ENCODE results near the gene CCDC88B. TPM values are rescaled to one million over a fixed set of nuclear protein-coding genes. Genes with fewer than 3 reads are reported as not detected.
"Not testable (repeated sequence)": the region's sequence is repeated elsewhere in the genome, so short reads cannot be mapped to it uniquely, and the experiment has no call there.

The CCDC88B gene
- total RNA-seq, 1 donor from 2014 or later = 119 TPM

DNA sequence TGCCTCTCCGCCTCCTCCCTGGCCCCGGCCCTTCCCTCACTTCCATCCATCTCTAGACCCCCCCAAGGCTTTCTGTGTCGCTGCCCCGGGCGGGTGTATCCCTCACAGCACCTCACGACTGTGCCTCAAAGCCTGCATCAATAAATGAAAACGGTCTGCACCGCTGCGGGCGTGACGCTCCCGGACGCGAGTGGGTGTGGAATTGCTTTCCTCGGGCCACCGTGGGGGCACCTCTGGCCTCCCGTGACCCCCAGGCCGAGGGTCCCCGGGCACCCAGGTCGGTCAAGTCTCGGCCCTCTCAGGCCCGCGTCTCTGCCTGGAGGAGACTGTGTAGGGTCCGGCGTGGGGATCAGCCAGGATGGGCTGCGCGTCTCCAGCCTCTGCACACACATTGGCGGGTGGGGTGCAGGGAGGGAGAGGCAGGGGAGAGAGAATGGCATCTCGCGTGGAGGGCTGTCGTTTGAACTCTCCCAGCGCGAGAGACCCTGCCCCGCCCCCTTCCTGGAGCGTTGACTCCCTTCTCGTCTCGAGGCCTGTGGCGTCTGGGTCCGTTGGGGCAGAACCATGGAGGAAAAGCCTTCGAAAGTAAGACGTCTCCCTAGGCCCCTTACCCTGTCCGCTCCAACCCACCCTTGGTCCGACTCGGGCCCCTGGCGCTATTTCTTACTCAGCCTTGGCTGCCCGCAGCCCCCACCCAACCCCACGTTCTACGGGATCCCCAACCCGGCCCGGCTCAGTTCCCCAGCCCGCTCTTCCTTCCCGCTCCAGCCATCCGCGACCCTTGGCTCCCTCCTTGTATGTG lies 40.0 kb upstream of the CCDC88B start, which contains the start of gene CATSPERZ:
Gene CATSPERZ, plus strand, starts transcription at position 512 of the 802 bp plus-strand sequence. Its CDS starts 53 bp downstream, at position 565.
- Mint-ChIP-seq H3K27ac (peak within 1 kb of the TSS; percentile 8), H3K4me1 (peaks cover 22% of the 10 kb centered on the region), H3K36me3 (ENCODE audit: low read depth) (peaks cover 2% of the 10 kb centered on the region), H3K4me3 (peak within 1 kb of the TSS; percentile 76), H3K9me3 (no peaks in the 10 kb centered on the region), H3K27me3 (peaks cover 56% of the 10 kb centered on the region)
- intact Hi-C loops (cut with micrococcal nuclease) = loop anchor here (1.0 to 10.0 kb wide), 4 partner anchors 8 to 325 kb away; partner anchors contain the start of gene COX8A
- DNase-seq = peak; percentile 74

DNA sequence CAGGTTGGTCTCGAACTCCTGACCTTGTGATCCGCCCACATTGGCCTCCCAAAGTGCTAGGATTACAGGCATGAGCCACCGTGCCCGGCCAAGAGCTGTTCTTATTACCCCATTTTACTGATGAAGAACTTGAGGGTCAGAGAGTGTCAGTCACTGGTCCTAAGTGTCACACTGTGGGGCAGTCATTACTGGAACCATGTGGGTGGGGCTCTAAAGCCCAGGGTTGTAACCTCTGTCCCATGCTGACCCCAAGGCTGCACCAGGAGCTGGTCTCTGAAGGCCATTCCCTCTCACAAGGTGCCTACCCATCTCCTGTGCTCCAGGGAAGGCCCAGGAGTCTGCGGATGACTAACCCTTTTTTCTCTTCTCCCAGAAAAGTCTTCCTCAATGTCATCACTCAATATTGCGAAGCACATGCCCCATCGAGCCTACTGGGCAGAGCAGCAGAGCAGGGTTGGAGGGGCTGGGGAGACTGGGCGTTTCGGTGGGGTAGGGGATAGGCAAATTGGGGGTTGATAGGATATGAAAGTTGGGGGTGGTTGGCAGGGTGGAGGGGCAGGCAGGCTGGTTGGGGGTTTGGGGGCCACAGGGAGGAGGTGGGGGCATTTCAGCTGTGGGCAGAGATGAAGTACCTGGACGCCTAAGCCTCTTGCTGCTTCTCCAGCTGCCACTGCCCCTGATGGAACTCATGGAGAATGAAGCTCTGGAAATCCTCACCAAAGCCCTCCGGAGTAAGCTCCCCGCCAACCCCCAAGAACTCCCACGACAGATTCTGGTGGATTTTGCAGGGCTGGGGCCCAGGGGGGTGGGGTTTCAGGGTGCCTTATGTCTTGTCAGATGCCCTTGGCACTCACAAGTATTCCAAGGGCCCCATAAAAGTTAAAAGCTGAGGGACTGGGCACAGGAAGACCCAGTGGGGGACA lies 36.6 kb upstream of the CCDC88B start:
- peaks cover 26% of the 10 kb centered on the region for H3K4me1 Mint-ChIP-seq
- DNase-seq = no peak

DNA sequence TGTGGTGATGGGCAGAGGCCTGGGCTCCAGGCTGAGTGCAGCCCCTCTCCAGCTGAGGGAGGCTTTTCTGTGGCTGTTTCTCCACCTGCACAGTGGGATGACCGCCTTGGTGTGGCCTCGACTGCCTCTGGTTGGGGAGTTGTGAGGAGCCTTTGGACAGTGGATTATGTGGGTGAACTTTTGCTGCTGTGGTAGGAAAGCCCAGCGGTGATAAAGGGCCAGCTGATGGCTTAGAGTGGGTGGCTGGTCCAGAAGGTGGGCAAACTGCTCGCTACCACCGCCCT lies 36.0 kb upstream of the CCDC88B start:
- H3K4me1 Mint-ChIP-seq = peaks cover 26% of the 10 kb centered on the region

More for the DNA sequence above, 36.6 kb upstream of the CCDC88B start:
- no peaks in the 10 kb centered on the region for H3K9me3 Mint-ChIP-seq
- intact Hi-C loops (cut with micrococcal nuclease) = loop anchor here (1.0 to 10.0 kb wide), 5 partner anchors 18 to 329 kb away; partner anchors contain the start of genes CCDC88B, COX8A, GPR137 and NUDT22
- peak overlapping the region; percentile 37 for H3K27ac Mint-ChIP-seq
- H3K36me3 Mint-ChIP-seq (ENCODE audit: low read depth) = peaks cover 15% of the 10 kb centered on the region
- H3K27me3 Mint-ChIP-seq = peaks cover 24% of the 10 kb centered on the region
- H3K4me3 Mint-ChIP-seq = peak overlapping the region; percentile 89

DNA sequence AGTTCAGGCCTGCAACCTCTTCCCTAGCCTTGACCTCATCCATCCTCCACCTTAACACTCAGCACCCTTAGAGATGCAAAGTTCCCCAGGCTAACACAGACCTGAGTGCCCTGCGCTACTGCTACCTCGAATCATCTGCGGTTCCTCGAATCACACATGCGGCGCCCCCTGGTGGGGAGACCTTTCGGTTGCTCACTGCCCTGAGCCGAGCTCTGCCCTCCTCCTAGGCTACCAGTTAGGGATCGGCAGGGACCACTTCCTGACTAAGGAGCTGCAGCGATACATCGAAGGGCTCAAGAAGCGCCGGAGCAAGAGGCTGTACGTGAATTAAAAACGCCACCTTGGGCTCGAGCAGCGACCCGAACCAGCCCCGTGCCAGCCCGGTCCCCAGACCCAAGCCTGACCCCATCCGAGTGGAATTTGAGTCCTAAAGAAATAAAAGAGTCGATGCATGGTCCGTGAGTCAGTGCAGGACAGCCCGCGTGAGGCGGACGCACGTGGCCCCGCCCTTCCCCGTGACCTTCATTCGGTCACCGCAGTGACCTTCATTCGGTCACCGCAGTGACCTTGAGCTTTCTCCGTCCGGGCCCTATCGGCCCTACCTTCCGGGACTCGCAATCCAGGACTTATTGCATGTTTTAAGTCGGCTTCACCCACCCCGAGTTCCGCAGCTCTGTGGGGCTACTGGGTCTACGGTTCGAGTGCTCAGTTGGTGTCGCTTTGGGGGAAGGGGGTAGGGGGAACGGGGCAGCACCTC lies 35.5 kb upstream of the CCDC88B start:
- peak overlapping the region; percentile 99 for H3K27ac Mint-ChIP-seq
- peaks cover 15% of the 10 kb centered on the region for H3K36me3 Mint-ChIP-seq (ENCODE audit: low read depth)
- H3K4me1 Mint-ChIP-seq = peaks cover 26% of the 10 kb centered on the region
- H3K4me3 Mint-ChIP-seq = peak overlapping the region; percentile 89
- intact Hi-C loops (cut with micrococcal nuclease) = loop anchor here (1.0 to 10.0 kb wide), 11 partner anchors 13 to 473 kb away; partner anchors contain the start of genes CCDC88B, COX8A, FERMT3 and GPR137
- no peaks in the 10 kb centered on the region for H3K9me3 Mint-ChIP-seq
- DNase-seq = peak; percentile 98
- H3K27me3 Mint-ChIP-seq = peaks cover 17% of the 10 kb centered on the region

More for the DNA sequence above, 36.0 kb upstream of the CCDC88B start:
- intact Hi-C loops (cut with micrococcal nuclease) = loop anchor here (1.0 to 10.0 kb wide), 5 partner anchors 19 to 329 kb away; partner anchors contain the start of genes CCDC88B, COX8A, GPR137 and NUDT22
- Mint-ChIP-seq H3K27ac (peak overlapping the region; percentile 99), H3K4me3 (peak overlapping the region; percentile 89), H3K36me3 (ENCODE audit: low read depth) (peaks cover 15% of the 10 kb centered on the region), H3K27me3 (peaks cover 19% of the 10 kb centered on the region), H3K9me3 (no peaks in the 10 kb centered on the region)
- no peak for DNase-seq

DNA sequence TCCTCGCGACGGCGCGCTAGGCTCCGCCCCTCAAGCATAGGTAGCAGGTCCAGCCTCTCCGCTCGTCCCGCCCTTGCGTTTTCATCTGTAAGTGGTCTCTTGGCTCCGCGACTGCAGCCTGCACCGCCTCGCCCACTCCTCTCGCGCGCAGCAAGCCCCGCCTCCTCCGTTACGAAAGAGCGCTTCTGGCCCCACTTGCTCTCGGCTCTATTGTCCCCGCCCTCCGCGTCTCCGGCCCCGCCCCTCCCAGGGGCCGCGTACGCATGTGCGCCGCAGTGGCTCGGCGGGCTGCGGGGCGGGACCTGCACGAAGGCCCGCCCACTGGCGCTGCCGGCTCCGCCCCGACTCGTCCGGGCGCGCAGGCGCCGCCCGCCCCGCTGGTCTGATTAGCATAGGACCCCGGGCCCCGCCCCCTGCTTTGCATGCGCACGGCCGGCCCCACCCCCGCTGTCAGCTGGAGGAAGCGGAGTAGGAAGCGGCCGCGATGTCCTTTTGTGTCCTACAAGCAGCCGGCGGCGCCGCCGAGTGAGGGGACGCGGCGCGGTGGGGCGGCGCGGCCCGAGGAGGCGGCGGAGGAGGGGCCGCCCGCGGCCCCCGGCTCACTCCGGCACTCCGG lies 34.8 kb upstream of the CCDC88B start, which contains the start of gene ESRRA:
Gene ESRRA, plus strand, starts transcription at position 450 of the 616 bp plus-strand sequence. CDS start 1,656 bp downstream, outside the sequence.
- peak within 1 kb of the TSS; percentile 94 for H3K4me3 Mint-ChIP-seq
- H3K9me3 Mint-ChIP-seq = no peaks in the 10 kb centered on the region
- H3K27ac Mint-ChIP-seq = peak within 1 kb of the TSS; percentile 99
- peak; percentile 100 for DNase-seq
- H3K4me1 Mint-ChIP-seq = peaks cover 26% of the 10 kb centered on the region
- intact Hi-C loops (cut with micrococcal nuclease) = loop anchor here (1.0 to 10.0 kb wide), 9 partner anchors 12 to 472 kb away; partner anchors contain the start of genes CCDC88B, COX8A, FERMT3 and NUDT22
- H3K27me3 Mint-ChIP-seq = peaks cover 12% of the 10 kb centered on the region
- peaks cover 17% of the 10 kb centered on the region for H3K36me3 Mint-ChIP-seq (ENCODE audit: low read depth)

DNA sequence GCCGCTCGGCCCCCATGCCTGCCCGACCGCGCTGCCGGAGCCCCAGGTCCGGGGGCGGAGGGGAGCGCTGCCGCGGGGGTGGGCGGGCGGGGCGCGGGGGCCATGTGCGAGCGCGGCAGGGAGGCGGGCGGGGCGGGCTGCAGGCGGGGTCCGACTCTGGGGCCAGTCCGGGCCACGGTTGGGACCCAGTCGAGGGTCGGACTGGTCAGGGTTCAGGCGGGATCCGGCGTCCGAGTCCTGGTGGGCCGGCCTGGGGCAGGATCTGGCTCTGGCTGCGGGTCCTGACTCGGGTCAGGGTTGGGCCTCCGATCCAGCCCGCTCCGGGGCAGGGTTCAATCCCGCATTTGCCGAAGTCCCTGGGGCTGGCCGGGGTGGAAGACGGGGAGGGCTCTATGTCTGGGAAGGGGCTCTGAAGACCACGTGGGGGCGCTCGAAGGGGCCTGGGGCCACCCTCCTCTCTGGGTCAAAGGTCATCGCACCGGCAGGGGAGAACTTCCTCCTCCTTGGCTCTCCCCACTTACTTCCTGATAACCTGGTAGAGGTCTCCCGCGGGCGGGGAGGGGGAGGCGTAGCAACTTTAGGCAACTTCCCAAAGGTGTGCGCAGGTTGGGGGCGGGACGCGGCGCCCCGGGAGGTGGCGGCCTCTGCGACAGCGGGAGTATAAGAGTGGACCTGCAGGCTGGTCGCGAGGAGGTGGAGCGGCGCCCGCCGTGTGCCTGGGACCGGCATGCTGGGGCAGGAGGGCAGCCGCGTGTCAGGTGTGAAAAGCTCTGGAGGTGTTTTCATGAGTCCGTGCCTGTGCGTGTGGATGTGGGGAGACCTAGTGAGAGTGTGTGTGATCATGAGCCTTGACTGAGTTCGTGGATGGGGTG lies 34.1 kb upstream of the CCDC88B start:
- peak overlapping the region; percentile 94 for H3K4me3 Mint-ChIP-seq
- no peaks in the 10 kb centered on the region for H3K9me3 Mint-ChIP-seq
- intact Hi-C loops (cut with micrococcal nuclease) = loop anchor here (1.0 to 10.0 kb wide), 9 partner anchors 11 to 471 kb away; partner anchors contain the start of genes CCDC88B, COX8A, FERMT3 and NUDT22
- peaks cover 22% of the 10 kb centered on the region for H3K4me1 Mint-ChIP-seq
- peak overlapping the region; percentile 88 for H3K27ac Mint-ChIP-seq
- peak; percentile 92 for DNase-seq
- peaks cover 5% of the 10 kb centered on the region for H3K27me3 Mint-ChIP-seq
- peaks cover 19% of the 10 kb centered on the region for H3K36me3 Mint-ChIP-seq (ENCODE audit: low read depth)

DNA sequence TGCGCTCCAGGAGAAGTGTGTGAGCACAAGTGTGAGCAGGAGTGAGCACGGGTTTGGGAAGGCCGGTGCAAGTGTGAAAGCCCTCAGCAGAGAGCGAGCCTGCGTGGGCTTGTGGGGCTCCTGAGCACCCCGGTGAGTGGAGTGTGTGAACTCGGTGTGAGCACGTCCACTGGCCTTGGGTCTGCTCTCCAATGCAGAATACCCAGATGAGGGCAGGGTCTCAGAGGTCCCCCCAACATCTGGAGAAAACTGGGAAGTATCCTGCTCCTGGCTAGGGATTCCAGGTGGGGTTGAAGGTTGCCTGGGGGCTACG lies 33.5 kb upstream of the CCDC88B start:
- Mint-ChIP-seq H3K36me3 (ENCODE audit: low read depth) (peaks cover 21% of the 10 kb centered on the region), H3K27me3 (peaks cover 2% of the 10 kb centered on the region), H3K27ac (peak overlapping the region; percentile 88), H3K4me3 (peak overlapping the region; percentile 94), H3K9me3 (no peaks in the 10 kb centered on the region), H3K4me1 (peaks cover 23% of the 10 kb centered on the region)
- intact Hi-C loops (cut with micrococcal nuclease) = loop anchor here (5.0 to 10.0 kb wide), 3 partner anchors 119 to 471 kb away; partner anchors contain the start of genes COX8A, SF1 and STIP1
- DNase-seq = no peak

DNA sequence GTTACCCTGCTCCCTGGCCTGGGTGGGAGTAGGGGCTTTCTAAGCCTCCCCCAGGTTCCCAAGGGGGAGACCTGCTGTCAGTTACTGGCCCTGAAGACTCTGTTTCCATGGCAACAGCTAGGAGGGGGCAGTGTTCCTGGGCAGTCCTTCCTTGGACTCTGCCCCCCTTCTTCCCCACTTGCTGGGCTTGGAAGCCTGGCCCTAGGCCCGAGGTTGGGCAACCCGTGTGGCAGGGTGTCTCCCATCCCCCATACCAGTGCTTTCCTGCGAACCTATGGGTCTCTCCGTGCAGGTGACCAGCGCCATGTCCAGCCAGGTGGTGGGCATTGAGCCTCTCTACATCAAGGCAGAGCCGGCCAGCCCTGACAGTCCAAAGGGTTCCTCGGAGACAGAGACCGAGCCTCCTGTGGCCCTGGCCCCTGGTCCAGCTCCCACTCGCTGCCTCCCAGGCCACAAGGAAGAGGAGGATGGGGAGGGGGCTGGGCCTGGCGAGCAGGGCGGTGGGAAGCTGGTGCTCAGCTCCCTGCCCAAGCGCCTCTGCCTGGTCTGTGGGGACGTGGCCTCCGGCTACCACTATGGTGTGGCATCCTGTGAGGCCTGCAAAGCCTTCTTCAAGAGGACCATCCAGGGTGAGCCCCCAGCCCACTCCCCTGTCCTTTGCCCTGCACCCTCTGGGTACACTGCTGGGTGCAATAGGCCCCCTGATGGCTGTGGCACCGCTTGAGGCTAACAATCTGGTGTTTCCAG lies 33.0 kb upstream of the CCDC88B start:
- Mint-ChIP-seq H3K36me3 (ENCODE audit: low read depth) (peaks cover 21% of the 10 kb centered on the region), H3K27ac (peak overlapping the region; percentile 88), H3K27me3 (no peaks in the 10 kb centered on the region), H3K4me3 (peak overlapping the region; percentile 94), H3K9me3 (no peaks in the 10 kb centered on the region), H3K4me1 (peaks cover 23% of the 10 kb centered on the region)
- no peak for DNase-seq
- intact Hi-C loops (cut with micrococcal nuclease) = loop anchor here (5.0 to 10.0 kb wide), 3 partner anchors 120 to 470 kb away; partner anchors contain the start of genes COX8A, SF1 and STIP1

DNA sequence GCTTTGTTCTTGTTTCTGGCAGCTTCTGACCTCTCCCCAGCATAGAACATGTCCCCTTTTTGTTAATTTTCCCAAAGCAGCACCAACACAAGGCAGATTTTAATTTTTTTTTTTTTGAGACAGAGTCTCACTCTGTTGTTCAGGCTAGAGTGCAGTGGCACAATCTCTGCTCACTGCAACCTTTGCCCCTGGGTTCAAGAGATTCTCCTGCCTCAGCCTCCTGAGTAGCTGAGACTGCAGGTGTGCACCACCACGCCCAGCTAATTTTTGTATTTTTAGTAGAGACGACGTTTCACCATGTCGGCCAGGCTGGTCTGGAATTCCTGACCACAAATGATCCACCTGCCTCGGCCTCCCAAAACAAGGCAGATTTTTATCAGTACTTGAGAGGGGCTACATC lies 32.2 kb upstream of the CCDC88B start:
- intact Hi-C loops (cut with micrococcal nuclease) = loop anchor here (5.0 to 10.0 kb wide), 3 partner anchors 120 to 470 kb away; partner anchors contain the start of genes COX8A, SF1 and STIP1
- H3K27me3 Mint-ChIP-seq, H3K9me3 Mint-ChIP-seq, DNase-seq: not testable (repeated sequence)
- Mint-ChIP-seq H3K36me3 (ENCODE audit: low read depth) (peaks cover 28% of the 10 kb centered on the region), H3K27ac (peak overlapping the region; percentile 9), H3K4me3 (peak overlapping the region; percentile 94), H3K4me1 (peaks cover 27% of the 10 kb centered on the region)

DNA sequence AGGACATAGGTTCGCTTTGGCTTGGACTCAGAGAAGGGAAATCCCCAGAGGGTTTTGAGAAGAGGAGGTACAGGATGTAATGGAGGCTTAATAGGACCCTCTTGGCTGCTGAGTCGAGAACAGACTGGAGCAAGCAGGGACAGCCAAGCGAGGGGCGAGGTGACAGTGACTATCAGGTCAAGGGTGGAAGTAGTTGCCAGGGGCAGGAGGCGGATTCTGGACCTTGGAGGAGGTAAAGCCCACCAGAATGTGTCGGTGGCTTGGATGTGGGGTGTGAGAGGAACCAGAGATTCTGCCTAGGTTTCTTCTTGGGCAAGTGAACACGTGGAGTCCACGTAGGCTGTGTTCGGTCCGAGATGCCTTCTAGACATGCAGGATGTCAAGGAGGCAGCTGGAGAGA lies 27.1 kb upstream of the CCDC88B start:
- peaks cover 43% of the 10 kb centered on the region for H3K36me3 Mint-ChIP-seq (ENCODE audit: low read depth)
- peak overlapping the region; percentile 63 for H3K27ac Mint-ChIP-seq
- DNase-seq = no peak
- no peaks in the 10 kb centered on the region for H3K27me3 Mint-ChIP-seq
- H3K9me3 Mint-ChIP-seq = no peaks in the 10 kb centered on the region
- intact Hi-C loops (cut with micrococcal nuclease) = no loop called here
- H3K4me3 Mint-ChIP-seq = no peak overlapping the region
- peaks cover 22% of the 10 kb centered on the region for H3K4me1 Mint-ChIP-seq

DNA sequence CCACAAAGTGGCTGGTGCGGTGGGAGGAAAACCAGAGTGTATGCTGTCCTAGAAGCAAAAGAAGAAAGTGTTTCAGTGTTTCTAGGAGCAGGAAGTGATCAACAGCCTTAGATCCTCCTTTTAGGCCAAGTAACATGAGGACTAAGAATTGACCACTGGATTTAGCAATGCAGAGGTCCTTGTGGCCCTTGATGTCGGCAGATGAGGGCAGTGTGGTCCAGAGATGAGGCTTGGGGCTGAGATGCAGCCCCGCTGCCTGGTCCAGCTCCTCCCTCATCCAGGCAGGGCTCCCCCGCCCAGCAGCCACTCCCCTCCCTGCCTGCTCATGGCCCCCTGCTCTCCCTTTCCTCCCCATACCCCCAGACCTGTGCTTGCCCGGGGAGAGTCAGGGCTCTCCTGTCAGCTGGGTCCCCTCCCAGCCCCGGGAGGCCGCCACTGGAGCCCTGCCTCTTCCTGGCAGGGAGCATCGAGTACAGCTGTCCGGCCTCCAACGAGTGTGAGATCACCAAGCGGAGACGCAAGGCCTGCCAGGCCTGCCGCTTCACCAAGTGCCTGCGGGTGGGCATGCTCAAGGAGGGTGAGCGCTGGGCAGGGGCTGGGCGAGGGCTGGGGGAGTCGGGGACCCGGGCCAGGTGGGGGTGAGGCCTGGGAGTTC lies 26.4 kb upstream of the CCDC88B start:
- Mint-ChIP-seq H3K27me3 (no peaks in the 10 kb centered on the region), H3K4me1 (peaks cover 22% of the 10 kb centered on the region), H3K27ac (no peak overlapping the region), H3K4me3 (no peak overlapping the region), H3K36me3 (ENCODE audit: low read depth) (peaks cover 43% of the 10 kb centered on the region), H3K9me3 (no peaks in the 10 kb centered on the region)
- DNase-seq = no peak
- intact Hi-C loops (cut with micrococcal nuclease) = no loop called here
